ENCODE measurements around the gene ANO9.

ANO9 gene

DNA sequence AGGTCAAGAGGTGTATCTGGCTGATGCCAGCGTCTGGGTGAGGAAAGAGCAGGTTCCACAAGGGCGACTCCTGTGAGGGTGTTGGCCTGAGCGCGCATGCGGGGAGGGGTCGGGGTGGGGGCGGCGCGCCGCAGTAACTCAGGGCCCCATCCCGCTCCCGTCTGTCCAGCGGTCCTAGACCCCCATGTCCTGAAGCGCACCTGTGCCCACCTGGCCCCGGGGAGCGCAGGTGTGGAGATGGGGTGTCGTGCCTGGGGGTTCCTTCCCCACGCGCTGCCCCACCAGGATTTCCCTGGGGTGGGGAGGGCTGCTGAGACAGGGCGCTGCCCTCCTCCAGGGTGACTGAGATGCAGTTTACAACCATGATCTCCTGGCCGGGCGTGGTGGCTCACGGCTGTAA is 44.4 kb upstream of the ANO9 start:
- no peaks in the 10 kb centered on the region for H3K27me3 ChIP-seq
- no peaks in the 10 kb centered on the region for H3K9me3 ChIP-seq
- TF ChIP-seq, protein P1, sequence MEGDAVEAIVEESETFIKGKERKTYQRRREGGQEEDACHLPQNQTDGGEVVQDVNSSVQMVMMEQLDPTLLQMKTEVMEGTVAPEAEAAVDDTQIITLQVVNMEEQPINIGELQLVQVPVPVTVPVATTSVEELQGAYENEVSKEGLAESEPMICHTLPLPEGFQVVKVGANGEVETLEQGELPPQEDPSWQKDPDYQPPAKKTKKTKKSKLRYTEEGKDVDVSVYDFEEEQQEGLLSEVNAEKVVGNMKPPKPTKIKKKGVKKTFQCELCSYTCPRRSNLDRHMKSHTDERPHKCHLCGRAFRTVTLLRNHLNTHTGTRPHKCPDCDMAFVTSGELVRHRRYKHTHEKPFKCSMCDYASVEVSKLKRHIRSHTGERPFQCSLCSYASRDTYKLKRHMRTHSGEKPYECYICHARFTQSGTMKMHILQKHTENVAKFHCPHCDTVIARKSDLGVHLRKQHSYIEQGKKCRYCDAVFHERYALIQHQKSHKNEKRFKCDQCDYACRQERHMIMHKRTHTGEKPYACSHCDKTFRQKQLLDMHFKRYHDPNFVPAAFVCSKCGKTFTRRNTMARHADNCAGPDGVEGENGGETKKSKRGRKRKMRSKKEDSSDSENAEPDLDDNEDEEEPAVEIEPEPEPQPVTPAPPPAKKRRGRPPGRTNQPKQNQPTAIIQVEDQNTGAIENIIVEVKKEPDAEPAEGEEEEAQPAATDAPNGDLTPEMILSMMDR (IDR thresholded peaks at IDR 0.05) = no peak
- H3K4me1 ChIP-seq (ENCODE audit: control insufficient read depth in 1 of 2, insufficient read depth in 1 of 2, low read depth in 1 of 2, low read length in 1 of 2) = no peaks in the 10 kb centered on the region
- H3K4me3 ChIP-seq (ENCODE audit: low read depth in 1 of 2, low read length in 1 of 2) = no peak overlapping the region
- H3K27ac ChIP-seq = no peak overlapping the region
- peaks cover 8% of the 10 kb centered on the region for H3K36me3 ChIP-seq

DNA sequence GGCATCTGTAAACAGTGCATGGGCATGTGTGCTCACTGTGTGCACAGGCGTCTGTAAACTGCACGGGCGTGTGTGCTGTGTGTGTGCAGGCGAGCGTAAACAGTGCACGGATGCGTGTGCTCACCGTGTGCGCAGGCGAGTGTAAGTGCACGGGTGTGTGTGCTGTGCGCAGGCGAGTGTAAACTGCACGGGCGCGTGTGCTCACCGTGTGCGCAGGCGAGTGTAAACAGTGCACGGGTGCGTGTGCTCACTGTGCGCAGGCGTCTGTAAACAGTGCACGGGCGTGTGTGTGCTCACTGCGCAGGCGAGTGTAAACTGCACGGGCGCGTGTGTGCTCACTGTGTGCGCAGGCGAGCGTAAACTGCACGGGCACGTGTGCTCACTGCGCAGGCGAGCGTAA is 42.8 kb upstream of the ANO9 start:
- Histone ChIP-seq H3K36me3 (peaks cover 4% of the 10 kb centered on the region), H3K27me3 (no peaks in the 10 kb centered on the region), H3K4me1 (ENCODE audit: control insufficient read depth in 1 of 2, insufficient read depth in 1 of 2, low read depth in 1 of 2, low read length in 1 of 2) (no peaks in the 10 kb centered on the region), H3K4me3 (ENCODE audit: low read depth in 1 of 2, low read length in 1 of 2) (no peak overlapping the region), H3K9me3 (no peaks in the 10 kb centered on the region), H3K27ac (no peak overlapping the region)
- TF ChIP-seq, protein P1 (IDR thresholded peaks at IDR 0.05) = no peak

DNA sequence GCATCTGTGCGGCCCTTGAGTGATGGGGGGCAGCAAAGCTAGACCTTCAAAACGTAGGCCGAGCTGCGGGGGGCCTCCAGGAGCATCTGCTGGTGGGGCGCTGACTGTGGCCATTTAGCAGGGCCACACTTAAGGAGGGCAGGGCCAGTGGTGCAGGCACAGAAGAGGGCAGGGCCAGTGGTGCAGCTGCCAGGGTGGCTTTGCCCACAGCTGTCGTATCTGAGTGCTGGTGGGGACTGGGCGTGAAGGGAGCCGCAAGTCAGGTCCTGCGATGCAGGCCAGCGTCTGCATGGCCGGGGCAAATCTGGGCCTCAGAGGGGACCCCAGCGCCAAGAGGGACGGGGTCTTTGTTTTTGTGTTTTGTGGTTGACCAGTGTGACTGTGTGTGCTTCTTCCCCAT is 37.5 kb upstream of the ANO9 start:
- no peak overlapping the region for H3K27ac ChIP-seq
- H3K4me3 ChIP-seq (ENCODE audit: low read depth in 1 of 2, low read length in 1 of 2) = no peak overlapping the region
- H3K27me3 ChIP-seq = no peaks in the 10 kb centered on the region
- no peaks in the 10 kb centered on the region for H3K9me3 ChIP-seq
- no peaks in the 10 kb centered on the region for H3K36me3 ChIP-seq
- no peaks in the 10 kb centered on the region for H3K4me1 ChIP-seq (ENCODE audit: control insufficient read depth in 1 of 2, insufficient read depth in 1 of 2, low read depth in 1 of 2, low read length in 1 of 2)
- TF ChIP-seq, protein P1 (IDR thresholded peaks at IDR 0.05) = no peak

DNA sequence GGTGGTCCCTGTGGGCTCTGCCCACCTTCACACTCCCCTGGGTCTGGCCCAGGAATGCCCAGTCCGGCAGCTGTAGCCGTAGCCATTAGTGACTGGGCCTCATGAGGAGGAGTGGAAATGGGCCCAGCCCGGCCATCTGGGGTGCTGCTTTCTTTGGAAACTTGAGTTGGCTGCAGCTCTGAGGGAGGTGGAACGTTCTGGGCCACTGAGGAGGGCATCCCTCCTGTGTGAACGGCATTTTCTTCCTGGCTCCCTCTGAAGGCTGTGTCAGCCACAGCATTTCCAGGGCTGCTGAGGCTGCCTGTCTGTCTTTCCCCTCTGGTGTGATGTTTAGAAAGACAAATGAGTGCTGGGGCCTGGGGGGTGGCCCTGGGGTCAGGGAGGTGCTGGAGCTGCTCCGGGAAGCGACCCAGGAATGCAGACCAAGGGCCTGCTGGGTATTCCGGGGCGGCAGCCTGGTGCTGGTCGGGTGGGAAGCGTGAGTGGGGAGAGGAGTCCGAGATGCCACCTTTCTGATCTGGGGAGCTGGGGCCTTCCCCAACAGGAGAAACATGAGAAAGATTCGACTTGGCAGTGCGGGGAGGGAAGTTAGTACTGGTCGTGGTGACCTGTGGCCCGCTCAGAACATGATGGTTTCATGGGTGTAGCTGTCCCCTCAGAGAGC is 35.4 kb upstream of the ANO9 start:
- no peaks in the 10 kb centered on the region for H3K36me3 ChIP-seq
- H3K4me3 ChIP-seq (ENCODE audit: low read depth in 1 of 2, low read length in 1 of 2) = no peak overlapping the region
- no peaks in the 10 kb centered on the region for H3K27me3 ChIP-seq
- TF ChIP-seq, protein P1 (IDR thresholded peaks at IDR 0.05) = no peak
- no peak overlapping the region for H3K27ac ChIP-seq
- no peaks in the 10 kb centered on the region for H3K9me3 ChIP-seq
- no peaks in the 10 kb centered on the region for H3K4me1 ChIP-seq (ENCODE audit: control insufficient read depth in 1 of 2, insufficient read depth in 1 of 2, low read depth in 1 of 2, low read length in 1 of 2)

DNA sequence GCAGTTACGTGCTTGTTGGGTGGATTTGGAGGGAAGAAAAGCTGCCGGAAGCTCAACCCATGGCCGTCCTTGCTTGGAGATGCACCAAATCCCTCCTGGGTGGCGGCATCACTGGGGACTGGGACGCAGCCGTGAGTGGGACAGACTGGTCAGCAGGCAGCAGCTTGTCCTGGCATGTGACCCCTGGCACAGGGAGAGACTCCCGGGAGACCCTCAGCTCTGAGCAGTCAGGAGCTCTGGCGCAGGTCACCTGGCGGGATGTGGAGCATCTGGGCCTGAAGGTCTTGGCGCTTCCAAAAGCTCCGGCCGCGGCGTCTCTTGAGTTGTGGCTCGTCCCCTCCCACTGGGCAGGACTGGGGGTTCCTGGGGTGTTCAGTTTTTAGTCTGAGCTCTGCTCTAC is 34.6 kb upstream of the ANO9 start:
- Histone ChIP-seq H3K4me3 (ENCODE audit: low read depth in 1 of 2, low read length in 1 of 2) (no peak overlapping the region), H3K27ac (no peak overlapping the region), H3K9me3 (no peaks in the 10 kb centered on the region), H3K36me3 (no peaks in the 10 kb centered on the region), H3K4me1 (ENCODE audit: control insufficient read depth in 1 of 2, insufficient read depth in 1 of 2, low read depth in 1 of 2, low read length in 1 of 2) (no peaks in the 10 kb centered on the region), H3K27me3 (no peaks in the 10 kb centered on the region)
- TF ChIP-seq, protein P1 (IDR thresholded peaks at IDR 0.05) = no peak
